Mesothelial cell of epicardium (in vitro differentiated cells): ENCODE results near the gene TMEM208. TPM values are rescaled to one million over a fixed set of nuclear protein-coding genes. Genes with fewer than 3 reads are reported as not detected.

Experiments
- DNase-seq, 2 experiments: peaks; one replicate each; pipeline ENCODE4 v3.0.0; 2021; ENCODE audit warnings: low spot score in 2 of 2; ENCODE audit not compliant: unreplicated experiment in 2 of 2
- H3K27ac Mint-ChIP-seq: 2 replicates; pipeline ENCODE4 v1.8.0; 2021; ENCODE audit warnings: mixed read lengths
- H3K27me3 Mint-ChIP-seq: 2 replicates; pipeline ENCODE4 v1.8.0; 2021; ENCODE audit warnings: low read depth, mixed read lengths
- H3K36me3 Mint-ChIP-seq: 2 replicates; pipeline ENCODE4 v1.8.0; 2021; ENCODE audit warnings: mixed read lengths
- H3K4me1 Mint-ChIP-seq: 2 replicates; pipeline ENCODE4 v1.8.0; 2021; ENCODE audit warnings: mixed read lengths
- H3K4me3 Mint-ChIP-seq: 2 replicates; pipeline ENCODE4 v1.8.0; 2021; ENCODE audit warnings: mild to moderate bottlenecking, moderate library complexity, mixed read lengths
- H3K9me3 Mint-ChIP-seq: 2 replicates; pipeline ENCODE4 v1.8.0; 2021; ENCODE audit warnings: mixed read lengths
- total RNA-seq: library from RNA; stranded (reverse); gene quantifications from 3 replicates; pipeline ENCODE4 v1.2.1, GENCODE V29; 2021
- TF ChIP-seq, protein P1 (sequence below): fragments of 200-600 bp; sonication (generic); IDR thresholded peaks from one replicate; pipeline ENCODE4 v1.5.0; 2021; ENCODE audit warnings: antibody characterized with exemption; ENCODE audit not compliant: unreplicated experiment

Gene TMEM208
- total RNA-seq, 1 donor from 2014 or later: 36.3 TPM

DNA sequence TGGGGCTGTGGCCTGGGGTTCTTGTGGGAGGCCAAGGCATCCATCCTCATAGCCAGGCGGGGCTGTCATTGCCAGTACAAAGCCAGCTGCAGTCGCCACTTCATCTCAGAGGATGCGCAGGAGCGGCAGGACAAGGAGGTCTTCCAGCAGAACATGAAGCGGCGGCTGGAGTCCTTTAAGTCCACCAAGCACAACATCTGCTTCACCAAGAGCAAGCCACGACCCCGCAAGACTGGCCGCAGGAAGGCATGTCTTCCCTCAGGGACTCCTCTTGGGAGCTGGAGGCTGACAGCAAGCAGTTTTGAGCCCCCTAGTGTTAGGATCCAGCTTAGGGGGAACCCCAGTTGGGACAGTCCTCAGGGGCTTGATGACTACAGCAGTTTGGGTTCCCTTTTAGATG lies 37.3 kb downstream of the TMEM208 start:
- TF ChIP-seq, protein P1, sequence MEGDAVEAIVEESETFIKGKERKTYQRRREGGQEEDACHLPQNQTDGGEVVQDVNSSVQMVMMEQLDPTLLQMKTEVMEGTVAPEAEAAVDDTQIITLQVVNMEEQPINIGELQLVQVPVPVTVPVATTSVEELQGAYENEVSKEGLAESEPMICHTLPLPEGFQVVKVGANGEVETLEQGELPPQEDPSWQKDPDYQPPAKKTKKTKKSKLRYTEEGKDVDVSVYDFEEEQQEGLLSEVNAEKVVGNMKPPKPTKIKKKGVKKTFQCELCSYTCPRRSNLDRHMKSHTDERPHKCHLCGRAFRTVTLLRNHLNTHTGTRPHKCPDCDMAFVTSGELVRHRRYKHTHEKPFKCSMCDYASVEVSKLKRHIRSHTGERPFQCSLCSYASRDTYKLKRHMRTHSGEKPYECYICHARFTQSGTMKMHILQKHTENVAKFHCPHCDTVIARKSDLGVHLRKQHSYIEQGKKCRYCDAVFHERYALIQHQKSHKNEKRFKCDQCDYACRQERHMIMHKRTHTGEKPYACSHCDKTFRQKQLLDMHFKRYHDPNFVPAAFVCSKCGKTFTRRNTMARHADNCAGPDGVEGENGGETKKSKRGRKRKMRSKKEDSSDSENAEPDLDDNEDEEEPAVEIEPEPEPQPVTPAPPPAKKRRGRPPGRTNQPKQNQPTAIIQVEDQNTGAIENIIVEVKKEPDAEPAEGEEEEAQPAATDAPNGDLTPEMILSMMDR: no peak
- Mint-ChIP-seq H3K4me3 (no peak overlapping the region), H3K4me1 (no peaks in the 10 kb centered on the region), H3K27ac (no peak overlapping the region), H3K36me3 (no peaks in the 10 kb centered on the region), H3K9me3 (peaks cover 3% of the 10 kb centered on the region), H3K27me3 (peaks cover 44% of the 10 kb centered on the region)
- no peak for DNase-seq

DNA sequence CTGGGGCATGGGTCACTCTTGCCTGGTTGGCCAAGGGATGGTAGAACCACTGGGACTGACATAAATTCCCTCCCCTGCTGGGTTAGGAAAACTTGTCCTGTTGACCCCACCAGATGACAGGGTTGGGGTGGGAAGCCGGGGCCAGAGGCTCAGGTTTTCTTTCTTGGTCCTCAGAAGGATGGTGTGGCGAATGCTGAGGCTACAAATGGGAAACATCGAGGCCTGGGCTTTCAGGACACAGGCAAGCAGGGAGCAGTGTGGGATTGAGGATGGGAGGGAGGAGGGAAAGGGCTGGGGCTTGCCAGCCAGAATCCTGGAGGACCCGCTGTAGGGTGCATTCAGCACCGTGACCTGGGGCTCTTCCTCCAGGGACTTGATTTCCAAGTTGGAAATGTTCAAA lies 37.9 kb downstream of the TMEM208 start:
- H3K27me3 Mint-ChIP-seq: peaks cover 44% of the 10 kb centered on the region
- no peak for DNase-seq
- H3K9me3 Mint-ChIP-seq: peaks cover 3% of the 10 kb centered on the region
- no peaks in the 10 kb centered on the region for H3K4me1 Mint-ChIP-seq
- H3K27ac Mint-ChIP-seq: no peak overlapping the region
- TF ChIP-seq, protein P1: no peak
- no peaks in the 10 kb centered on the region for H3K36me3 Mint-ChIP-seq
- no peak overlapping the region for H3K4me3 Mint-ChIP-seq

DNA sequence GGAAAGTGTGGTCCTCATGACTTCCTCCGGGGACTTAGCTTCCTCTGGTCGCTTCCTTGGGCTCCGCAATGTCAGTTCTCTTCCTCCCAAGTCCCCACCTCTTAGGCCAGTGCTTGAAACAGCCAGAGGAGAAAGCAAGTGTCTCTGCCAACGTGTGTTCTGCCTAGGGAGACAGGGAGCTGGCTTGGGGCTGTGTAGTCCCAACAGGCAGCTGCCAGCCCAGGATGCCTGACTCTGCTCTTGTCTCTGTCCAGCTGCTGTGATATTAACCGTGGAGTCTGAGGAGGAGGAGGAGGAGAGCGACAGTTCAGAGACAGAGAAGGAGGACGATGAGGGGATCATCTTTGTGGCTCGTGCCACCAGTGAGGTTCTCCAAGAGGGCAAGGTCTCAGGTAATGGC lies 38.9 kb downstream of the TMEM208 start:
- Mint-ChIP-seq H3K4me1 (no peaks in the 10 kb centered on the region), H3K36me3 (no peaks in the 10 kb centered on the region), H3K9me3 (peaks cover 3% of the 10 kb centered on the region)

DNA sequence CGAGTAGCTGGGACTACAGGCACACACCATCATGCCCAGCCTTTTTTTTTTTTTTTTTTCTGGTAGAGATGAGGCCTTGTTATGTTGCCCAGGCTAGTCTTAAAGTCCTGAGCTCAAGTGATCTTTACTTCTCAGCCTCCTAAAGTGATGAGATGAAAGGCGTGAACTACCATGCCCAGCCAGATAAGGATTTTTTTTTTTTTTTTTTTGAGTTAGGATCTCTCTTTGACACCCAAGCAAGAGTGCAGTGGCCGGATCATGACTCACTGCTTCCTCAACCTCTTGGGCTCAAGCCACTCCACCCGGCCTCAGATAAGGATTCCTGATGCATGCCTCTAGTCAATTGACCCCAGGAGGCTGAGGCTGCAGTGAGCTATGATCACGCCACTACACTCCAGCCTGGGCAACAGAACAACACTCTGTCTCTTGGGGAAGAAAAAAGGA lies 41.2 kb downstream of the TMEM208 start:
- no peaks in the 10 kb centered on the region for H3K36me3 Mint-ChIP-seq
- TF ChIP-seq, protein P1: no peak
- H3K27ac Mint-ChIP-seq: no peak overlapping the region
- peaks cover 28% of the 10 kb centered on the region for H3K27me3 Mint-ChIP-seq
- H3K4me1 Mint-ChIP-seq: no peaks in the 10 kb centered on the region
- no peaks in the 10 kb centered on the region for H3K9me3 Mint-ChIP-seq
- no peak overlapping the region for H3K4me3 Mint-ChIP-seq
- DNase-seq: no peak

More for the DNA sequence above, 38.9 kb downstream of the TMEM208 start:
- H3K27ac Mint-ChIP-seq: no peak overlapping the region
- peaks cover 44% of the 10 kb centered on the region for H3K27me3 Mint-ChIP-seq
- TF ChIP-seq, protein P1: no peak
- no peak overlapping the region for H3K4me3 Mint-ChIP-seq
- no peak for DNase-seq

- no peak for DNase-seq
- TF ChIP-seq, protein P1: no peak
- Mint-ChIP-seq H3K27ac (no peak overlapping the region), H3K4me1 (no peaks in the 10 kb centered on the region), H3K4me3 (no peak overlapping the region), H3K9me3 (no peaks in the 10 kb centered on the region), H3K27me3 (peaks cover 15% of the 10 kb centered on the region), H3K36me3 (no peaks in the 10 kb centered on the region)
Measured at GRCh38 chr16:67269766-67270165, 42.8 kb downstream of the TMEM208 start.

GRCh38 chr16:67270931-67271338 lies 44.0 kb downstream of the TMEM208 start:
- TF ChIP-seq, protein P1: no peak
- H3K4me3 Mint-ChIP-seq: no peak overlapping the region
- H3K36me3 Mint-ChIP-seq: no peaks in the 10 kb centered on the region
- DNase-seq: no peak
- no peak overlapping the region for H3K27ac Mint-ChIP-seq
- peaks cover 5% of the 10 kb centered on the region for H3K27me3 Mint-ChIP-seq
- no peaks in the 10 kb centered on the region for H3K4me1 Mint-ChIP-seq
- H3K9me3 Mint-ChIP-seq: no peaks in the 10 kb centered on the region
